H1 (cell line): Measurements from ENCODE around the gene SMIM41. TPM values are rescaled to one million over a fixed set of nuclear protein-coding genes. Genes with fewer than 3 reads are reported as not detected.

Source experiments
- CTCF ChIA-PET: fragments of 300-600 bp; sonication (Branson Sonifier 250); formaldehyde crosslinking; loops from one replicate; lab custom pipeline; 2021; ENCODE audit not compliant: partially characterized antibody; lab: Charles Lee
- POLR2A ChIA-PET: fragments of 300-600 bp; sonication (Branson Sonifier 250); formaldehyde crosslinking; loops from one replicate; lab custom pipeline; 2021; ENCODE audit warnings: inconsistent platforms; ENCODE audit not compliant: partially characterized antibody; lab: Charles Lee
- DNase-seq, 2 experiments: peaks; one replicate each; pipeline versions ENCODE4 v3.0.0 to v3.0.0-alpha.2; 2010 to 2022; ENCODE audit warnings: low spot score in 2 of 2, low read depth in 1 of 2, mixed read lengths in 1 of 2
- FAIRE-seq: peaks from 2 replicates; lab custom pipeline; 2011; peaks lifted over from hg19 to GRCh38; lab: Jason Lieb, UNC
- H2AFZ ChIP-seq: 2 replicates; pipeline ENCODE4 v1.8.1; 2012; ENCODE audit warnings: low read length, inconsistent platforms
- H2AK5ac ChIP-seq: 2 replicates; pipeline ENCODE4 v1.6.1; 2013; ENCODE audit warnings: low read depth, low read length
- H2BK120ac ChIP-seq: replicated peaks from 2 replicates; pipeline ENCODE3; 2013; ENCODE audit warnings: low read depth, low read length, inconsistent platforms
- H2BK12ac ChIP-seq: 2 replicates; pipeline ENCODE4 v1.6.1; 2013; ENCODE audit warnings: low read depth, low read length
- H2BK15ac ChIP-seq: 2 replicates; pipeline ENCODE4 v1.6.1; 2013; ENCODE audit warnings: low read length
- H2BK20ac ChIP-seq: 2 replicates; pipeline ENCODE4 v1.6.1; 2013; ENCODE audit warnings: low read length
- H2BK5ac ChIP-seq: 2 replicates; pipeline ENCODE4 v1.6.1; 2013; ENCODE audit warnings: low read depth, low read length
- H3K14ac ChIP-seq: 2 replicates; pipeline ENCODE4 v1.6.1; 2013; ENCODE audit warnings: inconsistent platforms; ENCODE audit not compliant: insufficient read length
- H3K18ac ChIP-seq: 2 replicates; pipeline ENCODE4 v1.6.1; 2013; ENCODE audit warnings: low read length; ENCODE audit errors: extremely low read depth
- H3K23ac ChIP-seq: 2 replicates; pipeline ENCODE4 v1.6.1; 2013; ENCODE audit warnings: inconsistent platforms; ENCODE audit not compliant: insufficient read length
- H3K23me2 ChIP-seq: 2 replicates; pipeline ENCODE4 v1.6.1; 2013; ENCODE audit warnings: low read depth, low read length
- H3K27ac ChIP-seq: 2 replicates; pipeline ENCODE4 v1.6.1; 2011; ENCODE audit warnings: low read depth, low read length, inconsistent platforms
- H3K27me3 ChIP-seq, 4 experiments: replicated peaks in 1 of 4; 1 replicate in 1 of 4; 2 replicates in 3 of 4; pipeline versions ENCODE4 v1.6.1 to v1.8.1; 2011 to 2013; ENCODE audit warnings: low read length in 3 of 4, mild to moderate bottlenecking in 3 of 4, inconsistent platforms in 2 of 4, mixed read lengths in 2 of 4, moderate library complexity in 1 of 4; ENCODE audit not compliant: control insufficient read depth in 3 of 4, insufficient read depth in 3 of 4; ENCODE audit errors: extremely low read depth in 1 of 4
- H3K36me3 ChIP-seq, 4 experiments: 2 replicates each; pipeline versions ENCODE4 v1.6.1 to v1.8.1; 2011 to 2013; ENCODE audit warnings: mild to moderate bottlenecking in 4 of 4, low read length in 3 of 4, moderate library complexity in 2 of 4, control low read depth in 1 of 4, inconsistent platforms in 1 of 4; ENCODE audit not compliant: insufficient read depth in 4 of 4, control insufficient read depth in 2 of 4
- H3K4ac ChIP-seq: replicated peaks from 2 replicates; pipeline ENCODE3; 2013; ENCODE audit warnings: low read length, low read depth, mixed read lengths, inconsistent platforms; ENCODE audit not compliant: insufficient read length
- H3K4me1 ChIP-seq, 4 experiments: replicated peaks in 1 of 4; 1 replicate in 1 of 4; 2 replicates in 3 of 4; pipeline versions ENCODE4 v1.6.1 to v1.8.1; 2011 to 2013; ENCODE audit warnings: low read length in 3 of 4, inconsistent platforms in 2 of 4, mixed read lengths in 1 of 4; ENCODE audit not compliant: insufficient read depth in 4 of 4, control insufficient read depth in 3 of 4
- H3K4me2 ChIP-seq, 2 experiments: 2 replicates each; pipeline versions ENCODE4 v1.6.1 to v1.8.1; 2011 to 2013; ENCODE audit warnings: low read depth in 2 of 2, low read length in 2 of 2, control low read depth in 1 of 2, inconsistent platforms in 1 of 2, mild to moderate bottlenecking in 1 of 2; ENCODE audit not compliant: insufficient read depth in 1 of 2
- H3K4me3 ChIP-seq, 4 experiments: fragments of 200-600, 300-600 bp in 1 of 4; sonication (generic), shearing (Covaris generic), sonication (Bioruptor Twin) in 1 of 4; 2 replicates each; pipeline versions ENCODE4 v1.5.1 to v1.8.1; 2011 to 2016; ENCODE audit warnings: low read length in 4 of 4, low read depth in 3 of 4, control low read depth in 2 of 4, inconsistent platforms in 2 of 4, mild to moderate bottlenecking in 2 of 4, mixed read lengths in 1 of 4, moderate library complexity in 1 of 4; ENCODE audit not compliant: insufficient read depth in 2 of 4; ENCODE audit errors: extremely low read depth in 1 of 4
- H3K56ac ChIP-seq: replicated peaks from 2 replicates; pipeline ENCODE3; 2013; ENCODE audit warnings: low read depth, mild to moderate bottlenecking, mixed read lengths, low read length, inconsistent platforms; ENCODE audit not compliant: insufficient read length
- H3K79me1 ChIP-seq: 2 replicates; pipeline ENCODE4 v1.6.1; 2013; ENCODE audit warnings: low read depth, low read length, control low read depth
- H3K79me2 ChIP-seq, 2 experiments: 2 replicates each; pipeline versions ENCODE4 v1.6.1 to v1.8.1; 2012 to 2013; ENCODE audit warnings: low read length in 2 of 2, mild to moderate bottlenecking in 2 of 2, inconsistent platforms in 1 of 2; ENCODE audit not compliant: insufficient read depth in 2 of 2, control insufficient read depth in 1 of 2
- H3K9ac ChIP-seq, 4 experiments: replicated peaks in 1 of 4; 1 replicate in 1 of 4; 2 replicates in 3 of 4; pipeline versions ENCODE4 v1.6.1 to v1.8.1; 2011 to 2013; ENCODE audit warnings: low read depth in 3 of 4, low read length in 3 of 4, control low read depth in 2 of 4, mild to moderate bottlenecking in 2 of 4, moderate library complexity in 2 of 4, inconsistent platforms in 1 of 4; ENCODE audit errors: extremely low read depth in 1 of 4
- H3K9me3 ChIP-seq, 2 experiments: 2 replicates each; pipeline versions ENCODE4 v1.6.1 to v1.8.1; 2012 to 2013; ENCODE audit warnings: mild to moderate bottlenecking in 2 of 2, moderate library complexity in 2 of 2, control low read depth in 1 of 2, inconsistent platforms in 1 of 2, low read depth in 1 of 2, low read length in 1 of 2, mixed read lengths in 1 of 2; ENCODE audit not compliant: insufficient read depth in 2 of 2
- H4K20me1 ChIP-seq, 2 experiments: replicated peaks in 1 of 2; 2 replicates each; pipeline versions ENCODE3 to v1.8.1; 2011 to 2013; ENCODE audit warnings: inconsistent platforms in 2 of 2, low read length in 2 of 2, mild to moderate bottlenecking in 1 of 2; ENCODE audit not compliant: insufficient read depth in 2 of 2, control insufficient read depth in 1 of 2
- H4K5ac ChIP-seq: 2 replicates; pipeline ENCODE4 v1.6.1; 2013; ENCODE audit warnings: low read length, low read depth, mixed read lengths, inconsistent platforms; ENCODE audit not compliant: insufficient read length
- H4K8ac ChIP-seq: 2 replicates; pipeline ENCODE4 v1.8.0; 2013; ENCODE audit warnings: mild to moderate bottlenecking, moderate library complexity, low read length, inconsistent platforms; ENCODE audit not compliant: insufficient read depth; ENCODE audit errors: extremely low read depth
- H4K91ac ChIP-seq: replicated peaks from 2 replicates; pipeline ENCODE3; 2013; ENCODE audit warnings: low read length, mixed read lengths, inconsistent platforms; ENCODE audit not compliant: insufficient read length
- ASH2L ChIP-seq: fragments of 200-600, 300-600 bp; sonication (generic); IDR thresholded peaks from one replicate; pipeline ENCODE4 v1.7.1; 2017; ENCODE audit warnings: low read length
- BRCA1 ChIP-seq: IDR thresholded peaks from 2 replicates; pipeline ENCODE4 v1.6.1; 2012; ENCODE audit warnings: low read depth, low read length, improper control_type of control experiment
- CBX8 ChIP-seq: fragments of 300-800, 300-1000 bp; sonication (generic); IDR thresholded peaks from 2 replicates; pipeline ENCODE4 v1.7.1; 2016; ENCODE audit warnings: low read depth, low read length, borderline replicate concordance
- FOSL1 ChIP-seq: IDR thresholded peaks from 2 replicates; pipeline ENCODE4 v1.6.1; 2011; ENCODE audit warnings: mild to moderate bottlenecking, low read depth, low read length, moderate library complexity; ENCODE audit not compliant: insufficient read depth
- MAFK ChIP-seq: IDR thresholded peaks from 2 replicates; pipeline ENCODE4 v1.6.1; 2012; ENCODE audit warnings: low read depth, mild to moderate bottlenecking, improper control_type of control experiment, low read length
- NANOG ChIP-seq: IDR thresholded peaks from 2 replicates; pipeline ENCODE4 v1.6.1; 2011; ENCODE audit warnings: low read length, low read depth, mild to moderate bottlenecking, inconsistent platforms; ENCODE audit not compliant: insufficient read depth, poor library complexity, severe bottlenecking
- POLR2AphosphoS5 ChIP-seq: IDR thresholded peaks from 2 replicates; pipeline ENCODE4 v1.6.1; 2011; ENCODE audit warnings: low read depth, low read length
- POU5F1 ChIP-seq: IDR thresholded peaks from 2 replicates; pipeline ENCODE4 v1.6.1; 2011; ENCODE audit warnings: low read depth, mild to moderate bottlenecking, low read length, moderate library complexity
- RFX5 ChIP-seq: IDR thresholded peaks from 2 replicates; pipeline ENCODE4 v1.6.1; 2011; ENCODE audit warnings: low read depth, low read length, improper control_type of control experiment, borderline replicate concordance
- TAF7 ChIP-seq: optimal IDR thresholded peaks from 2 replicates; pipeline ENCODE3; 2011; ENCODE audit warnings: low read depth, mild to moderate bottlenecking, inconsistent platforms, low read length, moderate library complexity, borderline replicate concordance
- TCF12 ChIP-seq: IDR thresholded peaks from 2 replicates; pipeline ENCODE4 v1.6.1; 2011; ENCODE audit warnings: low read depth, mild to moderate bottlenecking, low read length
- ZNF274 ChIP-seq: IDR thresholded peaks from 2 replicates; pipeline ENCODE4 v1.7.0; 2012; ENCODE audit warnings: low read length, borderline replicate concordance; ENCODE audit errors: extremely low read depth
- WGBS, 2 experiments: shearing (Covaris generic) in 1 of 2; methylation state at CpG; one replicate each; pipeline versions ENCODE4 v1.1.6 to v1.1.7; 2013 to 2015; ENCODE audit warnings: low lambda C conversion rate in 2 of 2, mixed read lengths in 2 of 2, inconsistent platforms in 1 of 2, low coverage in 1 of 2, missing lambda C conversion rate in 1 of 2; ENCODE audit not compliant: insufficient replicate concordance in 2 of 2, insufficient coverage in 1 of 2, insufficient read length in 1 of 2; ENCODE audit errors: extremely low coverage in 1 of 2, missing lambda C conversion rate in 1 of 2; 5-methylcytosine and 5-hydroxymethylcytosine counted together
- polyA plus RNA-seq, 7 experiments: library from polyadenylated mRNA; depleted of rRNA in 3 of 7; stranded (reverse) in 5 of 7; unstranded in 2 of 7; fragments of >200 nt in 5 of 7; fragments of 200-250 nt in 2 of 7; gene quantifications; 1 replicate in 5 of 7; 2 replicates in 1 of 7; 4 replicates in 1 of 7; pipeline versions ENCODE4 v1.2.1 to v1.2.3, GENCODE V29; 2011 to 2013; ENCODE audit warnings: missing spikeins in 2 of 7, mixed read lengths in 2 of 7
- total RNA-seq: library from RNA; stranded (reverse); fragmentation: NEBNext Ultra II Directional; extraction: Animal tissue kit (Norgen Biotek cat#: 25700); gene quantifications from 2 replicates; pipeline ENCODE4 v1.2.1, GENCODE V29; 2021
- TF ChIP-seq, protein P1 (sequence below): IDR thresholded peaks from 2 replicates; pipeline ENCODE4 v1.6.1; 2012; ENCODE audit warnings: inconsistent platforms

The SMIM41 gene
- total and polyA plus RNA-seq, 2 of the 8 experiments (the other 6 are each of a cell fraction or from before 2014, with no cell fraction given): 0.28 to 0.98 TPM

DNA sequence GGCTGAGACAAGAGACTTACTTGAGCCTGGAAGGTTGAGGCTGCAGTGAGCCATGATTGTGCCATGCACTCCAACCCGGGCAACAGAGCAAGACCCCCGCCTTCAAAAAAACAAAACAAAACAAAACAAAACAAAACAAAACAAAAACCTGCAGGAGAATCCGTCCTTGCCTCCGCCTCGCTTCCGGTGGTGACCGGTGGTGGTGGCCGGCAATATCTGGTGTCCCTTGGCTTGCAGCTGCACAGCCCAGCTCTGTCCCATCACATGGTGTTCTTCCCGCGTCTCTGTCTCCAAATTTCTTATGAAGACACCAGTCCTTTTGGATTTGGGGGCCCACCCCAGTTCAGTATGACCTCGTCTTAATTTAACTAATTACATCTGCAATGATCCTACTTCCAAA, 10.0 kb downstream of the SMIM41 start:
- ChIA-PET CTCF (interaction anchor here (0.6 to 11.5 kb wide), 5 partner anchors 10 to 794 kb away, joined by 3 to 205 read pairs (median 3); partner anchors contain the start of gene SMIM41), POLR2A (interaction anchor here (0.5 to 2.1 kb wide), 2 partner anchors 10 to 77 kb away, joined by 3 to 7 read pairs; partner anchors contain the start of gene SMIM41)
- Histone ChIP-seq H3K4me3 (no peak overlapping the region), H3K4ac (no peak overlapping the region), H4K5ac (no peak overlapping the region), H2AFZ (no peak overlapping the region), H3K79me2 (no peaks in the 10 kb centered on the region), H3K14ac (no peak overlapping the region), H3K4me2 (no peak overlapping the region), H2BK12ac (no peak overlapping the region), H3K18ac (no peak overlapping the region), H3K23me2 (no peaks in the 10 kb centered on the region), H2BK20ac (no peak overlapping the region), H3K23ac (no peak overlapping the region), H3K4me1 (no peaks in the 10 kb centered on the region), H2BK120ac (no peak overlapping the region), H4K8ac (no peak overlapping the region; the same call in 1 of the 2 replicates), H2AK5ac (no peak overlapping the region), H3K9me3 (no peaks in the 10 kb centered on the region), H3K56ac (no peak overlapping the region), H3K9ac (no peak overlapping the region), H2BK5ac (no peak overlapping the region), H3K36me3 (no peaks in the 10 kb centered on the region), H4K91ac (no peak overlapping the region), H2BK15ac (no peak overlapping the region), H3K27me3 (no peaks in the 10 kb centered on the region), H3K79me1 (no peaks in the 10 kb centered on the region; the same call in 1 of the 2 replicates), H3K27ac (no peak overlapping the region), H4K20me1 (no peaks in the 10 kb centered on the region)
- DNase-seq: no peak
- no peak for FAIRE-seq
- WGBS, 2 experiments: 88% methylated on average over 11 of the region's 11 CpGs; no CpG with 5 or more reads in 1 of the 2 experiments
- TF ChIP-seq TCF12 (no peak), POLR2AphosphoS5 (no peak), POU5F1 (no peak), TAF7 (no peak), MAFK (no peak), FOSL1 (no peak), CBX8 (no peak), RFX5 (no peak), ASH2L (no peak), BRCA1 (no peak), ZNF274 (no peak), NANOG (no peak)
- TF ChIP-seq, protein P1, sequence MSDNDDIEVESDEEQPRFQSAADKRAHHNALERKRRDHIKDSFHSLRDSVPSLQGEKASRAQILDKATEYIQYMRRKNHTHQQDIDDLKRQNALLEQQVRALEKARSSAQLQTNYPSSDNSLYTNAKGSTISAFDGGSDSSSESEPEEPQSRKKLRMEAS: no peak
